Transverse colon (tissue), 4 donors: ENCODE results near the gene ZDBF2.

Source experiments
- EP300 ChIP-seq: sonication (generic); formaldehyde crosslinking; IDR thresholded peaks from one replicate; pipeline ENCODE4 v1.6.1; 2017; ENCODE audit warnings: antibody characterized with exemption, low read depth
- POLR2A ChIP-seq: fragments of 450-650 bp; IDR thresholded peaks from one replicate; pipeline ENCODE4 v1.6.1; 2016; ENCODE audit warnings: antibody characterized with exemption, mild to moderate bottlenecking, moderate library complexity
- POLR2AphosphoS5 ChIP-seq, 3 donors: sonication (generic); formaldehyde crosslinking; IDR thresholded peaks; one replicate each; pipeline ENCODE4 v1.6.1; 2016; ENCODE audit warnings: antibody characterized with exemption in 3 of 3
- TF ChIP-seq, protein P1 (sequence below), 5 experiments: fragments of 200-600 bp in 3 of 5; fragments of 450-650 bp in 2 of 5; sonication (generic) in 3 of 5; IDR thresholded peaks; 1 replicate in 2 of 5; 2 replicates in 3 of 5; pipeline ENCODE4 v1.5.1; 2016 to 2017; ENCODE audit warnings: antibody characterized with exemption in 5 of 5, inconsistent platforms in 3 of 5, mild to moderate bottlenecking in 2 of 5, moderate library complexity in 1 of 5

DNA sequence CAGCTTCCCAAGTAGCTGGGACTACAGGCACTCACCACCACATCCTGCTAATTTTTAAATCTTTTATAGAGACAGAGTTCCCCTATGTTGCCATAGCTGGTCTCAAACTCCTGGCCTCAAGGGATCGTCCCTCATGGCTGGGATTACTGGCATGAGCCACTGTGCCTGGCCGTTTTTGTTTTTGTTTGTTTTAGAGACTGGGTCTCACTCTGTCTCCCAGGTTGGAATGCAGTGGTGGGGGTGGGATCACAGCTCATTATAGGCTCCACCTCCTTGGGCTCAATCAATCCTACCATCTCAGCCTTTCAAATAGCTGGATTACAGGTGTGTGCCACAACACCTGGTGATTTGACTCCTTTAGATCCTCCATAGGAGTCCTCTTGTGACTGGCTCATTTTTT, 19.5 kb upstream of the ZDBF2 start:
- TF ChIP-seq POLR2A: no peak
- TF ChIP-seq POLR2AphosphoS5 (IDR thresholded peaks at IDR 0.05): no peak
- TF ChIP-seq, protein P1, sequence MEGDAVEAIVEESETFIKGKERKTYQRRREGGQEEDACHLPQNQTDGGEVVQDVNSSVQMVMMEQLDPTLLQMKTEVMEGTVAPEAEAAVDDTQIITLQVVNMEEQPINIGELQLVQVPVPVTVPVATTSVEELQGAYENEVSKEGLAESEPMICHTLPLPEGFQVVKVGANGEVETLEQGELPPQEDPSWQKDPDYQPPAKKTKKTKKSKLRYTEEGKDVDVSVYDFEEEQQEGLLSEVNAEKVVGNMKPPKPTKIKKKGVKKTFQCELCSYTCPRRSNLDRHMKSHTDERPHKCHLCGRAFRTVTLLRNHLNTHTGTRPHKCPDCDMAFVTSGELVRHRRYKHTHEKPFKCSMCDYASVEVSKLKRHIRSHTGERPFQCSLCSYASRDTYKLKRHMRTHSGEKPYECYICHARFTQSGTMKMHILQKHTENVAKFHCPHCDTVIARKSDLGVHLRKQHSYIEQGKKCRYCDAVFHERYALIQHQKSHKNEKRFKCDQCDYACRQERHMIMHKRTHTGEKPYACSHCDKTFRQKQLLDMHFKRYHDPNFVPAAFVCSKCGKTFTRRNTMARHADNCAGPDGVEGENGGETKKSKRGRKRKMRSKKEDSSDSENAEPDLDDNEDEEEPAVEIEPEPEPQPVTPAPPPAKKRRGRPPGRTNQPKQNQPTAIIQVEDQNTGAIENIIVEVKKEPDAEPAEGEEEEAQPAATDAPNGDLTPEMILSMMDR (IDR thresholded peaks at IDR 0.05): no peak
- no peak for TF ChIP-seq EP300
